IPS-NIHi11 (cell line): ENCODE results near the gene EI24.

ENCODE experiments used
- DNase-seq: peaks from one replicate; pipeline ENCODE4 v3.0.0; 2012; ENCODE audit warnings: mixed read lengths, low spot score

The EI24 gene

GRCh38 chr11:125627236-125627910, 58.1 kb downstream of the EI24 start:
- no peak for DNase-seq
